OCI-LY7 (cell line): ENCODE measurements around the gene HAS3. TPM values are rescaled to one million over a fixed set of nuclear protein-coding genes. Genes with fewer than 3 reads are reported as not detected.

ENCODE experiments used
- BruUV-seq: library from RNA; stranded (reverse); fragments of 400-500 nt; replicated peaks from 2 replicates; lab custom pipeline; 2021; lab: Mats Ljungman, UMichigan
- CTCF ChIA-PET: fragments of 300-600 bp; sonication (Branson Sonifier 250); formaldehyde crosslinking; loops from one replicate; lab custom pipeline; 2022; ENCODE audit warnings: antibody characterized with exemption; ENCODE audit not compliant: unreplicated experiment; lab: Charles Lee
- POLR2A ChIA-PET: fragments of 300-600 bp; sonication (Branson Sonifier 250); formaldehyde crosslinking; loops from one replicate; lab custom pipeline; 2022; ENCODE audit warnings: antibody characterized with exemption; lab: Charles Lee
- DNase-seq: peaks from one replicate; pipeline ENCODE4 v3.0.0-alpha.2; 2015; ENCODE audit warnings: low spot score
- H2AFZ ChIP-seq: fragments of 200-600 bp; sonication (generic), shearing (Covaris generic); 2 replicates; pipeline ENCODE4 v1.6.1; 2014; ENCODE audit warnings: mild to moderate bottlenecking, antibody characterized with exemption, low read length, moderate library complexity
- H3K27ac ChIP-seq: fragments of 200-600 bp; sonication (generic); 2 replicates; pipeline ENCODE4 v1.5.1; 2014; ENCODE audit warnings: mixed run types, low read depth, mild to moderate bottlenecking, moderate library complexity, low read length, inconsistent platforms; ENCODE audit not compliant: poor library complexity, severe bottlenecking
- H3K36me3 ChIP-seq: fragments of 200-600 bp; sonication (generic); 2 replicates; pipeline ENCODE4 v1.6.1; 2014; ENCODE audit warnings: mild to moderate bottlenecking, antibody characterized with exemption, low read length, moderate library complexity, mixed read lengths; ENCODE audit not compliant: insufficient read depth
- H3K4me1 ChIP-seq: fragments of 200-600 bp; sonication (generic); 2 replicates; pipeline ENCODE4 v1.5.1; 2014; ENCODE audit warnings: mild to moderate bottlenecking, low read length; ENCODE audit not compliant: insufficient read depth, poor library complexity, severe bottlenecking
- H3K4me2 ChIP-seq: fragments of 200-600 bp; sonication (generic); 2 replicates; pipeline ENCODE4 v1.6.1; 2014; ENCODE audit warnings: mild to moderate bottlenecking, low read length
- H3K4me3 ChIP-seq: fragments of 200-600 bp; sonication (generic); 2 replicates; pipeline ENCODE4 v1.5.1; 2014; ENCODE audit warnings: mild to moderate bottlenecking, low read depth, low read length; ENCODE audit not compliant: poor library complexity, severe bottlenecking
- H3K79me2 ChIP-seq: fragments of 200-600 bp; sonication (generic); 2 replicates; pipeline ENCODE4 v1.6.1; 2016; ENCODE audit warnings: low read depth, mild to moderate bottlenecking, low read length, moderate library complexity, mixed read lengths; ENCODE audit not compliant: insufficient read depth
- H3K9me2 ChIP-seq: fragments of 200-600 bp; sonication (generic); 2 replicates; pipeline ENCODE4 v1.6.1; 2016; ENCODE audit warnings: mild to moderate bottlenecking, low read length, mixed read lengths; ENCODE audit not compliant: insufficient read depth
- H3K9me3 ChIP-seq: fragments of 200-600 bp; sonication (generic); 2 replicates; pipeline ENCODE4 v1.6.1; 2014; ENCODE audit warnings: mild to moderate bottlenecking, mixed run types, low read length, mixed read lengths
- H4K20me1 ChIP-seq: fragments of 200-600 bp; sonication (generic); 2 replicates; pipeline ENCODE4 v1.6.1; 2014; ENCODE audit warnings: mild to moderate bottlenecking, antibody characterized with exemption, low read length, moderate library complexity, mixed read lengths; ENCODE audit not compliant: insufficient read depth
- EZH2phosphoT487 ChIP-seq: fragments of 200-600 bp; sonication (generic); IDR thresholded peaks from 2 replicates; pipeline ENCODE4 v1.6.1; 2018; ENCODE audit warnings: low read depth, borderline replicate concordance, mild to moderate bottlenecking, mixed run types, antibody characterized with exemption, low read length, moderate library complexity, mixed read lengths
- intact Hi-C: fragments of 100-400 bp; cut with micrococcal nuclease; formaldehyde crosslinking; loops from one replicate; pipeline ENCODE4 v1.10.0; 2022; ENCODE audit not compliant: unreplicated experiment
- total RNA-seq, 2 experiments: library from RNA; depleted of rRNA in 1 of 2; stranded (reverse); fragments of >200 nt in 1 of 2; shearing (Covaris generic) in 1 of 2; gene quantifications; 2 replicates each; pipeline ENCODE4 v1.2.3, GENCODE V29; 2014 to 2022
- TF ChIP-seq, protein P1 (sequence below): fragments of 200-600 bp; sonication (generic); conservative IDR thresholded peaks from 2 replicates; pipeline ENCODE4 v1.5.1; 2014; ENCODE audit warnings: mild to moderate bottlenecking, antibody characterized with exemption, low read length, moderate library complexity, mixed read lengths

HAS3 gene
- total RNA-seq, 2 experiments from 2014 or later, result 0.09 to 0.29 TPM

DNA sequence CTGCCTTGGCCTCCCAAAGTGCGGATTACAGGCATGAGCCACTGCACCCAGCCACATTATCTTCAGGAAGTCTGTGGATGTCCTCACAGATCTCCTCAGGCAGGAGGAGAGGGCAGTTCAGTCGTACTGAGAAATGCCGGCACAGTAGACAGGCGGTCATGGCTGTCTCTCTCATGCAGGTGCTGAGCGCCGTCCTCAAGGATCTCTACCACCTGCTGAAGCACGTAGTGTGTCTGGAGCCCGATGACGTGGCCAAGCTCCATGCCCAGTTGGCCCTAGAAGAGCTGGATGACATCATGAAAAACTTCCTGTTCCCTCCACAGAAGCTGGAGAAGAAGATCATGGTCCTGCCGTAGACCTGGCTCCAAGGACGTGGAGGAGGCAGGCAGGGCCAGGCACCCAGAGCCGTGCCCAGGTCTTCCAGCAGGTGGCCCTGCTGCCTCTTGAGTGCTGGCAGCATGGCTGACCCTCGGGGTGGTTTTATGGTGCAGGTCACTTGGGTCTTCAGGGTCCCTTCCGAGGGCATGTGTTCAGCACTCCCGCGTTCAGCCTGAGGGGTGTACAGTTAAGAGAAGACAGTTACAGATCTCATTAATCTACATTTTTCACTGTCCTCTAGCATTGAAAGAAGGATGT is 22.0 kb upstream of the HAS3 start:
- POLR2A ChIA-PET, result no interaction called here
- Histone ChIP-seq H3K36me3 (no peaks in the 10 kb centered on the region), H3K27ac (no peak overlapping the region), H4K20me1 (no peaks in the 10 kb centered on the region), H3K4me2 (no peak overlapping the region), H3K9me3 (no peaks in the 10 kb centered on the region), H3K4me3 (no peak overlapping the region), H3K9me2 (no peaks in the 10 kb centered on the region), H3K4me1 (no peaks in the 10 kb centered on the region), H3K79me2 (no peaks in the 10 kb centered on the region), H2AFZ (no peak overlapping the region)
- no peak for DNase-seq
- CTCF ChIA-PET, result no interaction called here
- intact Hi-C loops, result no loop called here
- no peak for TF ChIP-seq EZH2phosphoT487
- TF ChIP-seq, protein P1, sequence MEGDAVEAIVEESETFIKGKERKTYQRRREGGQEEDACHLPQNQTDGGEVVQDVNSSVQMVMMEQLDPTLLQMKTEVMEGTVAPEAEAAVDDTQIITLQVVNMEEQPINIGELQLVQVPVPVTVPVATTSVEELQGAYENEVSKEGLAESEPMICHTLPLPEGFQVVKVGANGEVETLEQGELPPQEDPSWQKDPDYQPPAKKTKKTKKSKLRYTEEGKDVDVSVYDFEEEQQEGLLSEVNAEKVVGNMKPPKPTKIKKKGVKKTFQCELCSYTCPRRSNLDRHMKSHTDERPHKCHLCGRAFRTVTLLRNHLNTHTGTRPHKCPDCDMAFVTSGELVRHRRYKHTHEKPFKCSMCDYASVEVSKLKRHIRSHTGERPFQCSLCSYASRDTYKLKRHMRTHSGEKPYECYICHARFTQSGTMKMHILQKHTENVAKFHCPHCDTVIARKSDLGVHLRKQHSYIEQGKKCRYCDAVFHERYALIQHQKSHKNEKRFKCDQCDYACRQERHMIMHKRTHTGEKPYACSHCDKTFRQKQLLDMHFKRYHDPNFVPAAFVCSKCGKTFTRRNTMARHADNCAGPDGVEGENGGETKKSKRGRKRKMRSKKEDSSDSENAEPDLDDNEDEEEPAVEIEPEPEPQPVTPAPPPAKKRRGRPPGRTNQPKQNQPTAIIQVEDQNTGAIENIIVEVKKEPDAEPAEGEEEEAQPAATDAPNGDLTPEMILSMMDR, result peak; percentile 39; the same call in 1 of the 2 replicates
- no TSS peak for BruUV-seq

DNA sequence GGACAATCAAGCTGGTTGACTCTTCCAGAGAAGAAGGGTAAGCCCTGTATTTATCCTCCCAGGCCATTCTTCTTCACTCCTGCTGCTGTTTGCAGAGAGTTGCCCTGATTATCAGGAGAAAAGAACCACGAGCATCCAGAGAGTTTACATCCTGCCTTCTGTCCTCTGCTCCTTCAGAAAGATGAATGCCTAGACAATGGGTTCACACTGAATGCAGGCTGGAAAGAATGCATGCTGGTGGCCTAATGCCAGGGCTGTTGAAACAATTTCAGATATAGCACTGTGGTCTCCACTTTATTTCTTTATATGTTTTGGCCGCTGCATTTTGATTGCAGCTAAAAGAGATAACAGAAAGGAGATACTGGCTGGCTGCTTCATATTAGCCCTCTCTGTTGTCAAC is 21.2 kb upstream of the HAS3 start:
- Histone ChIP-seq H3K4me2 (no peak overlapping the region), H3K27ac (no peak overlapping the region), H3K4me3 (no peak overlapping the region), H3K9me3 (no peaks in the 10 kb centered on the region), H3K36me3 (no peaks in the 10 kb centered on the region), H3K79me2 (no peaks in the 10 kb centered on the region), H3K9me2 (no peaks in the 10 kb centered on the region), H2AFZ (no peak overlapping the region), H3K4me1 (no peaks in the 10 kb centered on the region), H4K20me1 (no peaks in the 10 kb centered on the region)
- ChIA-PET POLR2A (no interaction called here), CTCF (no interaction called here)
- no peak for TF ChIP-seq EZH2phosphoT487
- TF ChIP-seq, protein P1, result no peak
- intact Hi-C loops, result no loop called here
- TSS peak; percentile 57 for BruUV-seq
- no peak for DNase-seq

DNA sequence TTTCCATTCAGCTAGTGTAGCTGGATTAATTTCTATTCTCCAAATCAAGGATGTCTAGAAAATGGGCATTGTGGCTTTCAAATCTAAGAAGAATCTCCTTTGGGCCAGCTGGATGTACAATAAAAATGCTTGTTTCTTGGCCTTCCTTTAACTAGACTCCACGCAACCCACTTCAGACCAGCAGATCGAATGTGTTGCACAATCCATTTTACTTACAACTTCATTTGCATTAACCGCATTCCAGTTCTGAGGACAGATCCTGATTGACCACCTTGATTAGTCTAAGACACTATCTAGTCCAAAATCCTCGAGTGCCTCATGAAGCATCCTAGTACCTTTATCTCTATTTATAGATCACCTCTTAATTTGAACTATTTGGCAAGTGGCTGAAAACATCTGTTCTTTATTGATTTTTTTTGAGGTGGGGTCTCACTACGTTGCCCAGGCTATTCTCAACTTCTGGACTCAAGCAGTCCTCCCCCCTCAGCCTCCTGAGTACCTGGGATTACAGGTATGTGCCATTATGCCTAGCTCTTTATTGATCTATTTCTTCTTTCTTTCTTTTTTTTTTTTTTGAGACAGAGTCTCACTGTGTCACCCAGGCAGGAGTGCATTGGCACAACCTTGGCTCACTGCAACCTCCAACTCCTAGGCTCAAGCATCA is 20.3 kb upstream of the HAS3 start:
- ChIA-PET POLR2A (interaction anchor here (0.7 kb wide), 1 partner anchor 225 kb away, joined by 3 read pairs; no protein-coding TSS in a partner anchor), CTCF (no interaction called here)
- no peak overlapping the region for H3K4me2 ChIP-seq
- H2AFZ ChIP-seq, result no peak overlapping the region
- H3K79me2 ChIP-seq, result no peaks in the 10 kb centered on the region
- no peaks in the 10 kb centered on the region for H3K9me3 ChIP-seq
- H3K27ac ChIP-seq, result no peak overlapping the region
- intact Hi-C loops, result no loop called here
- no peak for TF ChIP-seq EZH2phosphoT487
- TF ChIP-seq, protein P1, result no peak
- no peaks in the 10 kb centered on the region for H3K9me2 ChIP-seq
- no peaks in the 10 kb centered on the region for H4K20me1 ChIP-seq
- no TSS peak for BruUV-seq
- DNase-seq, result no peak
- no peaks in the 10 kb centered on the region for H3K4me1 ChIP-seq
- no peak overlapping the region for H3K4me3 ChIP-seq
- no peaks in the 10 kb centered on the region for H3K36me3 ChIP-seq
